COR-L47 (cell line): ENCODE data around the gene RPRD1B.

ENCODE experiments used
- DNase-seq: peaks from one replicate; lab custom pipeline; 2025; lab: John Stamatoyannopoulos, UW

Gene RPRD1B

GRCh38 chr20:38136421-38137245 lies 103.1 kb downstream of the RPRD1B start:
- no peak for DNase-seq

GRCh38 chr20:38137441-38138037 lies 104.0 kb downstream of the RPRD1B start:
- DNase-seq: no peak

- DNase-seq: no peak
Measured at GRCh38 chr20:38138086-38138778, 104.7 kb downstream of the RPRD1B start.

- DNase-seq: no peak
Measured at GRCh38 chr20:38139156-38139912, 105.8 kb downstream of the RPRD1B start.

GRCh38 chr20:38139977-38140753 lies 106.6 kb downstream of the RPRD1B start:
- peak; percentile 37 for DNase-seq

GRCh38 chr20:38141204-38141888 lies 107.8 kb downstream of the RPRD1B start:
- no peak for DNase-seq
